H1 (cell line): ENCODE data around the gene GNG13. TPM values are rescaled to one million over a fixed set of nuclear protein-coding genes. Genes with fewer than 3 reads are reported as not detected.

Experiments used
- CTCF ChIA-PET: fragments of 300-600 bp; sonication (Branson Sonifier 250); formaldehyde crosslinking; loops from one replicate; lab custom pipeline; 2021; ENCODE audit not compliant: partially characterized antibody; lab: Charles Lee
- POLR2A ChIA-PET: fragments of 300-600 bp; sonication (Branson Sonifier 250); formaldehyde crosslinking; loops from one replicate; lab custom pipeline; 2021; ENCODE audit warnings: inconsistent platforms; ENCODE audit not compliant: partially characterized antibody; lab: Charles Lee
- DNase-seq, 2 experiments: peaks; one replicate each; pipeline versions ENCODE4 v3.0.0 to v3.0.0-alpha.2; 2010 to 2022; ENCODE audit warnings: low spot score in 2 of 2, low read depth in 1 of 2, mixed read lengths in 1 of 2
- FAIRE-seq: peaks from 2 replicates; lab custom pipeline; 2011; peaks lifted over from hg19 to GRCh38; lab: Jason Lieb, UNC
- H2AFZ ChIP-seq: 2 replicates; pipeline ENCODE4 v1.8.1; 2012; ENCODE audit warnings: low read length, inconsistent platforms
- H2AK5ac ChIP-seq: 2 replicates; pipeline ENCODE4 v1.6.1; 2013; ENCODE audit warnings: low read depth, low read length
- H2BK120ac ChIP-seq: replicated peaks from 2 replicates; pipeline ENCODE3; 2013; ENCODE audit warnings: low read depth, low read length, inconsistent platforms
- H2BK12ac ChIP-seq: 2 replicates; pipeline ENCODE4 v1.6.1; 2013; ENCODE audit warnings: low read depth, low read length
- H2BK15ac ChIP-seq: 2 replicates; pipeline ENCODE4 v1.6.1; 2013; ENCODE audit warnings: low read length
- H2BK20ac ChIP-seq: 2 replicates; pipeline ENCODE4 v1.6.1; 2013; ENCODE audit warnings: low read length
- H2BK5ac ChIP-seq: 2 replicates; pipeline ENCODE4 v1.6.1; 2013; ENCODE audit warnings: low read depth, low read length
- H3K14ac ChIP-seq: 2 replicates; pipeline ENCODE4 v1.6.1; 2013; ENCODE audit warnings: inconsistent platforms; ENCODE audit not compliant: insufficient read length
- H3K18ac ChIP-seq: 2 replicates; pipeline ENCODE4 v1.6.1; 2013; ENCODE audit warnings: low read length; ENCODE audit errors: extremely low read depth
- H3K23ac ChIP-seq: 2 replicates; pipeline ENCODE4 v1.6.1; 2013; ENCODE audit warnings: inconsistent platforms; ENCODE audit not compliant: insufficient read length
- H3K23me2 ChIP-seq: 2 replicates; pipeline ENCODE4 v1.6.1; 2013; ENCODE audit warnings: low read depth, low read length
- H3K27ac ChIP-seq: 2 replicates; pipeline ENCODE4 v1.6.1; 2011; ENCODE audit warnings: low read depth, low read length, inconsistent platforms
- H3K27me3 ChIP-seq, 4 experiments: replicated peaks in 1 of 4; 1 replicate in 1 of 4; 2 replicates in 3 of 4; pipeline versions ENCODE4 v1.6.1 to v1.8.1; 2011 to 2013; ENCODE audit warnings: low read length in 3 of 4, mild to moderate bottlenecking in 3 of 4, inconsistent platforms in 2 of 4, mixed read lengths in 2 of 4, moderate library complexity in 1 of 4; ENCODE audit not compliant: control insufficient read depth in 3 of 4, insufficient read depth in 3 of 4; ENCODE audit errors: extremely low read depth in 1 of 4
- H3K36me3 ChIP-seq, 4 experiments: 2 replicates each; pipeline versions ENCODE4 v1.6.1 to v1.8.1; 2011 to 2013; ENCODE audit warnings: mild to moderate bottlenecking in 4 of 4, low read length in 3 of 4, moderate library complexity in 2 of 4, control low read depth in 1 of 4, inconsistent platforms in 1 of 4; ENCODE audit not compliant: insufficient read depth in 4 of 4, control insufficient read depth in 2 of 4
- H3K4ac ChIP-seq: replicated peaks from 2 replicates; pipeline ENCODE3; 2013; ENCODE audit warnings: low read length, low read depth, mixed read lengths, inconsistent platforms; ENCODE audit not compliant: insufficient read length
- H3K4me1 ChIP-seq, 4 experiments: replicated peaks in 1 of 4; 1 replicate in 1 of 4; 2 replicates in 3 of 4; pipeline versions ENCODE4 v1.6.1 to v1.8.1; 2011 to 2013; ENCODE audit warnings: low read length in 3 of 4, inconsistent platforms in 2 of 4, mixed read lengths in 1 of 4; ENCODE audit not compliant: insufficient read depth in 4 of 4, control insufficient read depth in 3 of 4
- H3K4me2 ChIP-seq, 2 experiments: 2 replicates each; pipeline versions ENCODE4 v1.6.1 to v1.8.1; 2011 to 2013; ENCODE audit warnings: low read depth in 2 of 2, low read length in 2 of 2, control low read depth in 1 of 2, inconsistent platforms in 1 of 2, mild to moderate bottlenecking in 1 of 2; ENCODE audit not compliant: insufficient read depth in 1 of 2
- H3K4me3 ChIP-seq, 4 experiments: fragments of 200-600, 300-600 bp in 1 of 4; sonication (generic), shearing (Covaris generic), sonication (Bioruptor Twin) in 1 of 4; 2 replicates each; pipeline versions ENCODE4 v1.5.1 to v1.8.1; 2011 to 2016; ENCODE audit warnings: low read length in 4 of 4, low read depth in 3 of 4, control low read depth in 2 of 4, inconsistent platforms in 2 of 4, mild to moderate bottlenecking in 2 of 4, mixed read lengths in 1 of 4, moderate library complexity in 1 of 4; ENCODE audit not compliant: insufficient read depth in 2 of 4; ENCODE audit errors: extremely low read depth in 1 of 4
- H3K56ac ChIP-seq: replicated peaks from 2 replicates; pipeline ENCODE3; 2013; ENCODE audit warnings: low read depth, mild to moderate bottlenecking, mixed read lengths, low read length, inconsistent platforms; ENCODE audit not compliant: insufficient read length
- H3K79me1 ChIP-seq: 2 replicates; pipeline ENCODE4 v1.6.1; 2013; ENCODE audit warnings: low read depth, low read length, control low read depth
- H3K79me2 ChIP-seq, 2 experiments: 2 replicates each; pipeline versions ENCODE4 v1.6.1 to v1.8.1; 2012 to 2013; ENCODE audit warnings: low read length in 2 of 2, mild to moderate bottlenecking in 2 of 2, inconsistent platforms in 1 of 2; ENCODE audit not compliant: insufficient read depth in 2 of 2, control insufficient read depth in 1 of 2
- H3K9ac ChIP-seq, 4 experiments: replicated peaks in 1 of 4; 1 replicate in 1 of 4; 2 replicates in 3 of 4; pipeline versions ENCODE4 v1.6.1 to v1.8.1; 2011 to 2013; ENCODE audit warnings: low read depth in 3 of 4, low read length in 3 of 4, control low read depth in 2 of 4, mild to moderate bottlenecking in 2 of 4, moderate library complexity in 2 of 4, inconsistent platforms in 1 of 4; ENCODE audit errors: extremely low read depth in 1 of 4
- H3K9me3 ChIP-seq, 2 experiments: 2 replicates each; pipeline versions ENCODE4 v1.6.1 to v1.8.1; 2012 to 2013; ENCODE audit warnings: mild to moderate bottlenecking in 2 of 2, moderate library complexity in 2 of 2, control low read depth in 1 of 2, inconsistent platforms in 1 of 2, low read depth in 1 of 2, low read length in 1 of 2, mixed read lengths in 1 of 2; ENCODE audit not compliant: insufficient read depth in 2 of 2
- H4K20me1 ChIP-seq, 2 experiments: replicated peaks in 1 of 2; 2 replicates each; pipeline versions ENCODE3 to v1.8.1; 2011 to 2013; ENCODE audit warnings: inconsistent platforms in 2 of 2, low read length in 2 of 2, mild to moderate bottlenecking in 1 of 2; ENCODE audit not compliant: insufficient read depth in 2 of 2, control insufficient read depth in 1 of 2
- H4K5ac ChIP-seq: 2 replicates; pipeline ENCODE4 v1.6.1; 2013; ENCODE audit warnings: low read length, low read depth, mixed read lengths, inconsistent platforms; ENCODE audit not compliant: insufficient read length
- H4K8ac ChIP-seq: 2 replicates; pipeline ENCODE4 v1.8.0; 2013; ENCODE audit warnings: mild to moderate bottlenecking, moderate library complexity, low read length, inconsistent platforms; ENCODE audit not compliant: insufficient read depth; ENCODE audit errors: extremely low read depth
- H4K91ac ChIP-seq: replicated peaks from 2 replicates; pipeline ENCODE3; 2013; ENCODE audit warnings: low read length, mixed read lengths, inconsistent platforms; ENCODE audit not compliant: insufficient read length
- ATF2 ChIP-seq: IDR thresholded peaks from 2 replicates; pipeline ENCODE4 v1.6.1; 2012; ENCODE audit warnings: low read length, inconsistent platforms
- CBX5 ChIP-seq: fragments of 300-800, 300-1000 bp; sonication (generic); IDR thresholded peaks from 2 replicates; pipeline ENCODE4 v1.7.1; 2016; ENCODE audit warnings: antibody characterized with exemption, low read length, low read depth
- CBX8 ChIP-seq: fragments of 300-800, 300-1000 bp; sonication (generic); IDR thresholded peaks from 2 replicates; pipeline ENCODE4 v1.7.1; 2016; ENCODE audit warnings: low read depth, low read length, borderline replicate concordance
- EP300 ChIP-seq, 2 experiments: IDR thresholded peaks; 1 replicate in 1 of 2; 2 replicates in 1 of 2; pipeline ENCODE4 v1.6.1; 2011 to 2012; ENCODE audit warnings: low read depth in 2 of 2, low read length in 2 of 2, mild to moderate bottlenecking in 2 of 2, borderline replicate concordance in 1 of 2, inconsistent platforms in 1 of 2, moderate library complexity in 1 of 2
- JUND ChIP-seq: IDR thresholded peaks from 2 replicates; pipeline ENCODE4 v1.6.1; 2011; ENCODE audit warnings: mild to moderate bottlenecking, improper control_type of control experiment, low read length
- KDM4A ChIP-seq: IDR thresholded peaks from one replicate; pipeline ENCODE4 v1.7.1; 2012; ENCODE audit warnings: low read depth, mild to moderate bottlenecking, moderate library complexity, low read length, inconsistent platforms; ENCODE audit not compliant: severe bottlenecking
- PHF8 ChIP-seq: fragments of 200-600 bp; sonication (generic); conservative IDR thresholded peaks from 2 replicates; pipeline ENCODE4 v1.7.1; 2012; ENCODE audit warnings: low read depth, mild to moderate bottlenecking, inconsistent platforms, low read length, moderate library complexity
- POU5F1 ChIP-seq: IDR thresholded peaks from 2 replicates; pipeline ENCODE4 v1.6.1; 2011; ENCODE audit warnings: low read depth, mild to moderate bottlenecking, low read length, moderate library complexity
- SAP30 ChIP-seq: fragments of 300-600 bp; sonication (generic); IDR thresholded peaks from 2 replicates; pipeline ENCODE4 v1.7.1; 2012; ENCODE audit warnings: low read length, moderate library complexity, mild to moderate bottlenecking, inconsistent platforms; ENCODE audit not compliant: insufficient read depth, insufficient replicate concordance
- SIRT6 ChIP-seq: IDR thresholded peaks from one replicate; pipeline ENCODE4 v1.7.1; 2012; ENCODE audit warnings: low read length, inconsistent platforms
- TAF7 ChIP-seq: optimal IDR thresholded peaks from 2 replicates; pipeline ENCODE3; 2011; ENCODE audit warnings: low read depth, mild to moderate bottlenecking, inconsistent platforms, low read length, moderate library complexity, borderline replicate concordance
- TCF12 ChIP-seq: IDR thresholded peaks from 2 replicates; pipeline ENCODE4 v1.6.1; 2011; ENCODE audit warnings: low read depth, mild to moderate bottlenecking, low read length
- WGBS, 2 experiments: shearing (Covaris generic) in 1 of 2; methylation state at CpG; one replicate each; pipeline versions ENCODE4 v1.1.6 to v1.1.7; 2013 to 2015; ENCODE audit warnings: low lambda C conversion rate in 2 of 2, mixed read lengths in 2 of 2, inconsistent platforms in 1 of 2, low coverage in 1 of 2, missing lambda C conversion rate in 1 of 2; ENCODE audit not compliant: insufficient replicate concordance in 2 of 2, insufficient coverage in 1 of 2, insufficient read length in 1 of 2; ENCODE audit errors: extremely low coverage in 1 of 2, missing lambda C conversion rate in 1 of 2; 5-methylcytosine and 5-hydroxymethylcytosine counted together
- polyA plus RNA-seq, 7 experiments: library from polyadenylated mRNA; depleted of rRNA in 3 of 7; stranded (reverse) in 5 of 7; unstranded in 2 of 7; fragments of >200 nt in 5 of 7; fragments of 200-250 nt in 2 of 7; gene quantifications; 1 replicate in 5 of 7; 2 replicates in 1 of 7; 4 replicates in 1 of 7; pipeline versions ENCODE4 v1.2.1 to v1.2.3, GENCODE V29; 2011 to 2013; ENCODE audit warnings: missing spikeins in 2 of 7, mixed read lengths in 2 of 7
- total RNA-seq: library from RNA; stranded (reverse); fragmentation: NEBNext Ultra II Directional; extraction: Animal tissue kit (Norgen Biotek cat#: 25700); gene quantifications from 2 replicates; pipeline ENCODE4 v1.2.1, GENCODE V29; 2021

Gene GNG13
- total and polyA plus RNA-seq, 2 of the 8 experiments (the other 6 are each of a cell fraction or from before 2014, with no cell fraction given): not detected

GRCh38 chr16:842061-842476, 41.5 kb upstream of the GNG13 start:
- H3K27me3 ChIP-seq: no peaks in the 10 kb centered on the region
- H3K79me1 ChIP-seq: no peaks in the 10 kb centered on the region
- no peaks in the 10 kb centered on the region; a peak in 1 of 7 replicates for H3K4me1 ChIP-seq
- no peak overlapping the region for H3K4ac ChIP-seq
- H2AK5ac ChIP-seq: no peak overlapping the region
- H4K5ac ChIP-seq: no peak overlapping the region
- no peaks in the 10 kb centered on the region for H3K79me2 ChIP-seq
- no peaks in the 10 kb centered on the region for H3K23me2 ChIP-seq
- H3K36me3 ChIP-seq: no peaks in the 10 kb centered on the region
- H3K4me2 ChIP-seq: no peak overlapping the region
- WGBS, 2 experiments: 92% methylated on average over 11 of the region's 19 CpGs; no CpG with 5 or more reads in 1 of the 2 experiments
- H2BK5ac ChIP-seq: no peak overlapping the region
- no peak overlapping the region for H3K27ac ChIP-seq
- H2BK120ac ChIP-seq: no peak overlapping the region
- H3K9me3 ChIP-seq: peaks cover 0 to 55% of the 10 kb centered on the region in 2 experiments; a peak in 2 of 4 replicates
- no peak overlapping the region for H3K14ac ChIP-seq
- H4K20me1 ChIP-seq: no peaks in the 10 kb centered on the region
- FAIRE-seq: no peak
- no peak for DNase-seq
- no peak overlapping the region for H3K4me3 ChIP-seq
- POLR2A ChIA-PET: no interaction called here
- H4K91ac ChIP-seq: no peak overlapping the region
- CTCF ChIA-PET: no interaction called here
- no peak overlapping the region for H2BK20ac ChIP-seq
- no peak overlapping the region for H2BK12ac ChIP-seq
- H2BK15ac ChIP-seq: no peak overlapping the region
- no peak overlapping the region for H4K8ac ChIP-seq
- no peak overlapping the region for H3K23ac ChIP-seq
- no peak overlapping the region for H2AFZ ChIP-seq
- no peak overlapping the region for H3K18ac ChIP-seq
- no peak overlapping the region for H3K9ac ChIP-seq
- no peak overlapping the region for H3K56ac ChIP-seq
- no peak for TF ChIP-seq PHF8
- no peak for TF ChIP-seq JUND
- no peak for TF ChIP-seq KDM4A
- TF ChIP-seq CBX8: no peak
- no peak for TF ChIP-seq SIRT6
- TF ChIP-seq TAF7: no peak
- no peak for TF ChIP-seq CBX5
- no peak for TF ChIP-seq POU5F1
- TF ChIP-seq SAP30: no peak
- no peak for TF ChIP-seq EP300 (IDR thresholded peaks at IDR 0.05; ENCODE audit: borderline replicate concordance in 1 of 2, low read depth in 2 of 2, low read length in 2 of 2)
- TF ChIP-seq ATF2: no peak
- no peak for TF ChIP-seq TCF12
